Upper lobe of left lung (tissue), 4 donors: ENCODE results near the gene VPS9D1.

Experiments used
- CTCF ChIP-seq, 6 experiments: fragments of 450-650 bp in 4 of 6; fragments of 200-600 bp in 2 of 6; sonication (generic) in 2 of 6; IDR thresholded peaks; one replicate each; pipeline ENCODE4 v1.5.1; 2016 to 2019; ENCODE audit warnings: antibody characterized with exemption in 6 of 6
- EP300 ChIP-seq, 4 donors: sonication (generic); formaldehyde crosslinking; IDR thresholded peaks; one replicate each; pipeline ENCODE4 v1.5.1; 2017; ENCODE audit warnings: antibody characterized with exemption in 4 of 4, control low read depth in 2 of 4
- POLR2A ChIP-seq, 4 donors: fragments of 450-650 bp; IDR thresholded peaks; one replicate each; pipeline ENCODE4 v1.5.1; 2016 to 2017; ENCODE audit warnings: antibody characterized with exemption in 4 of 4, mild to moderate bottlenecking in 2 of 4
- POLR2AphosphoS5 ChIP-seq, 2 donors: sonication (generic); formaldehyde crosslinking; IDR thresholded peaks; one replicate each; pipeline ENCODE4 v1.5.1; 2017; ENCODE audit warnings: antibody characterized with exemption in 2 of 2

GRCh38 chr16:89738538-89739317, 18.0 kb upstream of the VPS9D1 start:
- TF ChIP-seq CTCF (IDR thresholded peaks at IDR 0.05) = no peak
- TF ChIP-seq POLR2A (IDR thresholded peaks at IDR 0.05) = no peak
- no peak for TF ChIP-seq POLR2AphosphoS5 (IDR thresholded peaks at IDR 0.05)
- TF ChIP-seq EP300 (IDR thresholded peaks at IDR 0.05) = no peak
